Ecto neural progenitor cell (in vitro differentiated cells): ENCODE data around the gene HOXD3.

Source experiments
- DNase-seq: peaks from one replicate; pipeline ENCODE4 v3.0.0-alpha.2; 2018; ENCODE audit warnings: low spot score

The HOXD3 gene

GRCh38 chr2:176156807-176157498 lies at the start of gene HOXD3:
Gene HOXD3 (plus strand): TSS chr2:176157307. CDS start chr2:176169115, 11,808 bp downstream.
- no peak for DNase-seq

- DNase-seq: no peak
Measured at GRCh38 chr2:176107731-176108181, 49.4 kb upstream of the HOXD3 start.

GRCh38 chr2:176109192-176109901 lies 47.8 kb upstream of the HOXD3 start:
- no peak for DNase-seq

GRCh38 chr2:176109946-176110345 lies 47.2 kb upstream of the HOXD3 start:
- DNase-seq: no peak

GRCh38 chr2:176110415-176111308 lies 46.4 kb upstream of the HOXD3 start:
- no peak for DNase-seq

GRCh38 chr2:176111309-176111663 lies 45.8 kb upstream of the HOXD3 start:
- DNase-seq: peak; percentile 82

GRCh38 chr2:176111846-176112374 lies 45.2 kb upstream of the HOXD3 start:
- DNase-seq: no peak

- no peak for DNase-seq
Measured at GRCh38 chr2:176112375-176113302, 44.5 kb upstream of the HOXD3 start.

GRCh38 chr2:176114120-176114929 lies 42.8 kb upstream of the HOXD3 start:
- DNase-seq: no peak

- DNase-seq: no peak
Measured at GRCh38 chr2:176114930-176115625, 42.0 kb upstream of the HOXD3 start.

- peak; percentile 70 for DNase-seq
Measured at GRCh38 chr2:176115883-176116813, 41.0 kb upstream of the HOXD3 start, which contains the start of gene HOXD10. Gene HOXD10 (plus strand): TSS chr2:176116778. CDS start chr2:176116834, 56 bp downstream.

GRCh38 chr2:176117162-176117822 lies 39.8 kb upstream of the HOXD3 start:
- no peak for DNase-seq

GRCh38 chr2:176117823-176118371 lies 39.2 kb upstream of the HOXD3 start:
- no peak for DNase-seq

- no peak for DNase-seq
Measured at GRCh38 chr2:176118601-176119339, 38.3 kb upstream of the HOXD3 start.

GRCh38 chr2:176120364-176121189 lies 36.5 kb upstream of the HOXD3 start:
- no peak for DNase-seq
